GM18519 (cell line): ENCODE data around the gene MSL1.
"Not testable (repeated sequence)": the region's sequence is repeated elsewhere in the genome, so short reads cannot be mapped to it uniquely, and the experiment has no call there.

Experiments
- ATAC-seq: cut with Tn5 transposase; IDR thresholded peaks from one replicate; pipeline ENCODE4 v1.9.1; 2021; ENCODE audit warnings: mild to moderate bottlenecking, moderate library complexity; ENCODE audit not compliant: unreplicated experiment, low FRiP score

Gene MSL1

GRCh38 chr17:40124279-40125141, 2.7 kb downstream of the MSL1 start:
- ATAC-seq: no peak

GRCh38 chr17:40129498-40129897, 7.7 kb downstream of the MSL1 start:
- no peak for ATAC-seq

- no peak for ATAC-seq
These were observed 8.7 kb downstream of the MSL1 start for GRCh38 chr17:40130352-40131042.

- no peak for ATAC-seq
These were observed 12.4 kb downstream of the MSL1 start for GRCh38 chr17:40134184-40134583.

- no peak for ATAC-seq
These were observed 14.0 kb downstream of the MSL1 start for GRCh38 chr17:40135817-40136216.

GRCh38 chr17:40139566-40140058, 17.8 kb downstream of the MSL1 start:
- ATAC-seq: no peak

- ATAC-seq: not testable (repeated sequence)
These were observed 21.4 kb downstream of the MSL1 start for GRCh38 chr17:40143166-40143565.

GRCh38 chr17:40145476-40145875, 23.7 kb downstream of the MSL1 start:
- ATAC-seq: no peak

GRCh38 chr17:40148527-40148926, 26.8 kb downstream of the MSL1 start:
- no peak for ATAC-seq

- ATAC-seq: no peak
These were observed 28.5 kb downstream of the MSL1 start for GRCh38 chr17:40150276-40150675.

GRCh38 chr17:40151414-40151963, 29.7 kb downstream of the MSL1 start:
- no peak for ATAC-seq

- no peak for ATAC-seq
These were observed 31.9 kb downstream of the MSL1 start for GRCh38 chr17:40153603-40154236.

GRCh38 chr17:40157973-40158372, 36.2 kb downstream of the MSL1 start:
- no peak for ATAC-seq

GRCh38 chr17:40158438-40159013, 36.8 kb downstream of the MSL1 start:
- ATAC-seq: no peak

GRCh38 chr17:40159456-40159855, 37.7 kb downstream of the MSL1 start:
- no peak for ATAC-seq

GRCh38 chr17:40167685-40168261, 46.0 kb downstream of the MSL1 start:
- ATAC-seq: no peak

GRCh38 chr17:40168262-40168832, 46.6 kb downstream of the MSL1 start:
- ATAC-seq: no peak

- ATAC-seq: no peak
These were observed 48.6 kb downstream of the MSL1 start for GRCh38 chr17:40170325-40170724.

GRCh38 chr17:40171750-40172149, 50.0 kb downstream of the MSL1 start:
- no peak for ATAC-seq
